IMR-90 (cell line): ENCODE data around the gene PAFAH1B2. TPM values are rescaled to one million over a fixed set of nuclear protein-coding genes. Genes with fewer than 3 reads are reported as not detected.

Source experiments
- ATAC-seq: fragments of 200-7000 bp; cut with Tn5 transposase; 2 replicates; pipeline ENCODE4 v1.9.1; 2020; ENCODE audit warnings: low read depth, mild to moderate bottlenecking, moderate library complexity
- BruUV-seq: library from RNA; stranded (reverse); fragments of 400-500 nt; replicated peaks from 2 replicates; lab custom pipeline; 2021; lab: Mats Ljungman, UMichigan
- CTCF ChIA-PET: fragments of 300-600 bp; formaldehyde crosslinking; extraction: SDS; loops from one replicate; lab custom pipeline; 2021; ENCODE audit warnings: antibody characterized with exemption; lab: Yijun Ruan, JAX
- POLR2A ChIA-PET: fragments of 300-600 bp; sonication (Branson Sonifier 250); formaldehyde crosslinking; loops from one replicate; lab custom pipeline; 2022; ENCODE audit warnings: antibody characterized with exemption; ENCODE audit not compliant: unreplicated experiment; lab: Charles Lee
- DNase-seq: peaks from one replicate; pipeline ENCODE4 v3.0.0; 2013
- H2AFZ ChIP-seq: replicated peaks from 2 replicates; pipeline ENCODE3; 2013; ENCODE audit warnings: low read length, mild to moderate bottlenecking; ENCODE audit not compliant: poor library complexity
- H2AK5ac ChIP-seq: 2 replicates; pipeline ENCODE4 v1.6.1; 2013; ENCODE audit warnings: low read depth, low read length, inconsistent platforms
- H2AK9ac ChIP-seq: replicated peaks from 2 replicates; pipeline ENCODE3; 2013; ENCODE audit warnings: mild to moderate bottlenecking, low read depth, low read length, moderate library complexity; ENCODE audit not compliant: poor library complexity
- H2BK120ac ChIP-seq: 2 replicates; pipeline ENCODE4 v1.6.1; 2013; ENCODE audit warnings: low read depth, low read length, inconsistent platforms
- H2BK15ac ChIP-seq: 3 replicates; pipeline ENCODE4 v1.6.1; 2013; ENCODE audit warnings: low read depth, low read length, inconsistent platforms
- H2BK20ac ChIP-seq: 2 replicates; pipeline ENCODE4 v1.6.1; 2013; ENCODE audit warnings: low read depth, mild to moderate bottlenecking, inconsistent platforms, low read length, moderate library complexity
- H2BK5ac ChIP-seq: 2 replicates; pipeline ENCODE4 v1.6.1; 2013; ENCODE audit warnings: mild to moderate bottlenecking, low read depth, low read length, inconsistent platforms; ENCODE audit not compliant: poor library complexity, severe bottlenecking
- H3K14ac ChIP-seq: replicated peaks from 2 replicates; pipeline ENCODE4 v1.6.1; 2013; ENCODE audit warnings: low read depth, low read length, inconsistent platforms
- H3K18ac ChIP-seq: 2 replicates; pipeline ENCODE4 v1.6.1; 2013; ENCODE audit warnings: low read depth, low read length, control low read depth
- H3K23ac ChIP-seq: 2 replicates; pipeline ENCODE4 v1.6.1; 2013; ENCODE audit warnings: low read depth, low read length, inconsistent platforms
- H3K27ac ChIP-seq: 2 replicates; pipeline ENCODE4 v1.5.1; 2013; ENCODE audit warnings: mild to moderate bottlenecking, control low read depth, low read length; ENCODE audit not compliant: insufficient read depth
- H3K27me3 ChIP-seq: 2 replicates; pipeline ENCODE4 v1.6.1; 2013; ENCODE audit warnings: low read length; ENCODE audit not compliant: control insufficient read depth, insufficient read depth
- H3K36me3 ChIP-seq: 2 replicates; pipeline ENCODE4 v1.6.1; 2013; ENCODE audit warnings: low read length, mixed read lengths; ENCODE audit not compliant: control insufficient read depth, insufficient read depth
- H3K4ac ChIP-seq: 2 replicates; pipeline ENCODE4 v1.6.1; 2013; ENCODE audit warnings: low read depth, low read length, inconsistent platforms
- H3K4me1 ChIP-seq: 2 replicates; pipeline ENCODE4 v1.6.1; 2013; ENCODE audit warnings: low read length, mixed read lengths; ENCODE audit not compliant: control insufficient read depth, insufficient read depth
- H3K4me2 ChIP-seq: 2 replicates; pipeline ENCODE4 v1.6.1; 2013; ENCODE audit warnings: low read depth, mild to moderate bottlenecking, control low read depth, low read length, moderate library complexity
- H3K4me3 ChIP-seq: 2 replicates; pipeline ENCODE4 v1.5.1; 2013; ENCODE audit warnings: low read depth, mild to moderate bottlenecking, control low read depth, low read length, moderate library complexity; ENCODE audit not compliant: insufficient read depth
- H3K56ac ChIP-seq: 2 replicates; pipeline ENCODE4 v1.6.1; 2013; ENCODE audit warnings: low read length, inconsistent platforms; ENCODE audit not compliant: insufficient read depth; ENCODE audit errors: extremely low read depth
- H3K79me1 ChIP-seq, 2 experiments: 2 replicates each; pipeline ENCODE4 v1.6.1; 2013; ENCODE audit warnings: low read length in 2 of 2, inconsistent platforms in 1 of 2, low read depth in 1 of 2
- H3K9ac ChIP-seq: 2 replicates; pipeline ENCODE4 v1.6.1; 2013; ENCODE audit warnings: low read depth, low read length, control low read depth
- H3K9me1 ChIP-seq: 2 replicates; pipeline ENCODE4 v1.6.1; 2013; ENCODE audit warnings: low read length, inconsistent platforms; ENCODE audit not compliant: insufficient read depth
- H3K9me3 ChIP-seq: 2 replicates; pipeline ENCODE4 v1.6.1; 2013; ENCODE audit warnings: low read length; ENCODE audit not compliant: control insufficient read depth, insufficient read depth
- H4K20me1 ChIP-seq: 2 replicates; pipeline ENCODE4 v1.6.1; 2013; ENCODE audit warnings: low read length, inconsistent platforms; ENCODE audit not compliant: insufficient read depth
- H4K5ac ChIP-seq: 2 replicates; pipeline ENCODE4 v1.6.1; 2013; ENCODE audit warnings: mild to moderate bottlenecking, low read depth, low read length, control low read depth
- H4K8ac ChIP-seq, 2 experiments: 2 replicates each; pipeline ENCODE4 v1.6.1; 2013; ENCODE audit warnings: low read depth in 2 of 2, low read length in 2 of 2, control low read depth in 1 of 2, inconsistent platforms in 1 of 2
- H4K91ac ChIP-seq: 2 replicates; pipeline ENCODE4 v1.6.1; 2013; ENCODE audit warnings: low read depth, low read length, inconsistent platforms; ENCODE audit not compliant: insufficient read depth
- BHLHE40 ChIP-seq: fragments of 150-350 bp; IDR thresholded peaks from 2 replicates; pipeline ENCODE4 v1.6.1; 2016; ENCODE audit warnings: mild to moderate bottlenecking, low read depth, low read length
- CEBPB ChIP-seq: IDR thresholded peaks from 2 replicates; pipeline ENCODE4 v1.6.1; 2012; ENCODE audit warnings: low read depth, low read length, improper control_type of control experiment
- CHD1 ChIP-seq: IDR thresholded peaks from 2 replicates; pipeline ENCODE4 v1.6.1; 2012; ENCODE audit warnings: low read depth, low read length, improper control_type of control experiment
- CTCF ChIP-seq: conservative IDR thresholded peaks from 2 replicates; pipeline ENCODE4 v1.5.1; 2012; ENCODE audit warnings: mild to moderate bottlenecking, low read depth, low read length, improper control_type of control experiment
- ELK1 ChIP-seq: fragments of 150-350 bp; IDR thresholded peaks from 2 replicates; pipeline ENCODE4 v1.6.1; 2016; ENCODE audit warnings: low read depth, mild to moderate bottlenecking, low read length, moderate library complexity, borderline replicate concordance
- FOS ChIP-seq: fragments of 150-350 bp; IDR thresholded peaks from 2 replicates; pipeline ENCODE4 v1.6.1; 2016; ENCODE audit warnings: low read depth, low read length
- MAFK ChIP-seq: IDR thresholded peaks from 2 replicates; pipeline ENCODE4 v1.6.1; 2012; ENCODE audit warnings: low read depth, low read length, improper control_type of control experiment
- MAZ ChIP-seq: IDR thresholded peaks from 2 replicates; pipeline ENCODE4 v1.6.1; 2012; ENCODE audit warnings: low read depth, mild to moderate bottlenecking, low read length, improper control_type of control experiment, moderate library complexity, borderline replicate concordance
- MXI1 ChIP-seq: IDR thresholded peaks from 2 replicates; pipeline ENCODE4 v1.6.1; 2012; ENCODE audit warnings: low read depth, mild to moderate bottlenecking, low read length, moderate library complexity, borderline replicate concordance
- NFE2L2 ChIP-seq: fragments of 150-350 bp; IDR thresholded peaks from 2 replicates; pipeline ENCODE4 v1.6.1; 2016; ENCODE audit warnings: low read depth, mild to moderate bottlenecking, low read length
- POLR2A ChIP-seq: IDR thresholded peaks from 2 replicates; pipeline ENCODE4 v1.6.1; 2012; ENCODE audit warnings: mild to moderate bottlenecking, low read depth, low read length
- RAD21 ChIP-seq: IDR thresholded peaks from 2 replicates; pipeline ENCODE4 v1.6.1; 2012; ENCODE audit warnings: low read length, improper control_type of control experiment
- RCOR1 ChIP-seq: IDR thresholded peaks from 2 replicates; pipeline ENCODE4 v1.6.1; 2012; ENCODE audit warnings: mild to moderate bottlenecking, low read length, improper control_type of control experiment; ENCODE audit not compliant: insufficient replicate concordance
- RFX5 ChIP-seq: IDR thresholded peaks from 2 replicates; pipeline ENCODE4 v1.8.0; 2012; ENCODE audit warnings: low read depth, mild to moderate bottlenecking, low read length, moderate library complexity
- SMC3 ChIP-seq: fragments of 150-350 bp; IDR thresholded peaks from 2 replicates; pipeline ENCODE4 v1.6.1; 2016; ENCODE audit warnings: low read depth, mild to moderate bottlenecking, antibody characterized with exemption, low read length, moderate library complexity
- USF2 ChIP-seq: fragments of 150-350 bp; IDR thresholded peaks from 2 replicates; pipeline ENCODE4 v1.6.1; 2017; ENCODE audit warnings: mild to moderate bottlenecking, antibody characterized with exemption, low read length, low read depth
- WGBS, 2 experiments: methylation state at CpG; one replicate each; pipeline versions ENCODE4 v1.1.5 to v1.1.7; 2013; ENCODE audit warnings: missing lambda C conversion rate in 2 of 2; ENCODE audit not compliant: insufficient read length in 1 of 2; ENCODE audit errors: extremely low coverage in 2 of 2; 5-methylcytosine and 5-hydroxymethylcytosine counted together
- dilution Hi-C: fragments of 300-500 bp; cut with HindIII; formaldehyde crosslinking; loops from one replicate; pipeline ENCODE4 v1.14.3; 2018; ENCODE audit warnings: low sequenced_read_pairs; ENCODE audit not compliant: unreplicated experiment
- in situ Hi-C: fragments of 300-500 bp; cut with MboI; formaldehyde crosslinking; loops from 3 replicates; pipeline ENCODE4 v1.14.3; 2019; ENCODE audit warnings: low sequenced_read_pairs, inconsistent platforms, mixed read lengths
- intact Hi-C: fragments of 100-400 bp; cut with micrococcal nuclease; formaldehyde crosslinking; loops from 2 replicates; pipeline ENCODE4 v1.10.0; 2022
- polyA plus RNA-seq, 3 experiments: library from polyadenylated mRNA; depleted of rRNA; stranded (reverse); fragments of >200 nt; gene quantifications; 2 replicates each; pipeline ENCODE4 v1.2.3, GENCODE V29; 2012; ENCODE audit warnings: low replicate concordance in 1 of 3
- total RNA-seq: library from RNA; depleted of rRNA; stranded (reverse); fragments of >200 nt; gene quantifications from 2 replicates; pipeline ENCODE4 v1.2.3, GENCODE V29; 2012

Gene PAFAH1B2
- total and polyA plus RNA-seq, 2 of the 4 experiments (the other 2 are of a cell fraction) = 29.8 to 280 TPM

GRCh38 chr11:117110294-117110950 lies 33.7 kb upstream of the PAFAH1B2 start:
- no peak overlapping the region for H3K9ac ChIP-seq
- H2AK5ac ChIP-seq = no peak overlapping the region
- BruUV-seq = no TSS peak
- H3K79me1 ChIP-seq = no peaks in the 10 kb centered on the region
- H3K14ac ChIP-seq = no peak overlapping the region
- H3K4me3 ChIP-seq = no peak overlapping the region
- no peak for ATAC-seq
- no peak overlapping the region for H4K8ac ChIP-seq
- no peaks in the 10 kb centered on the region for H4K20me1 ChIP-seq
- H3K18ac ChIP-seq = no peak overlapping the region
- no peak overlapping the region for H3K27ac ChIP-seq
- no peak overlapping the region for H2AFZ ChIP-seq
- H2BK15ac ChIP-seq = no peak overlapping the region
- no peak overlapping the region for H3K4ac ChIP-seq
- DNase-seq = no peak
- TF ChIP-seq CEBPB = no peak
- TF ChIP-seq POLR2A = no peak
- TF ChIP-seq CHD1 = no peak
- TF ChIP-seq MAZ = no peak
- TF ChIP-seq USF2 = no peak
- no peak for TF ChIP-seq SMC3
- TF ChIP-seq FOS = no peak
- no peak for TF ChIP-seq NFE2L2
- no peak for TF ChIP-seq ELK1
- TF ChIP-seq RAD21 = no peak
- TF ChIP-seq RFX5 = no peak
- TF ChIP-seq CTCF = no peak
- no peak for TF ChIP-seq RCOR1
- TF ChIP-seq MXI1 = no peak
- TF ChIP-seq MAFK = no peak
- TF ChIP-seq BHLHE40 = no peak
- H3K9me3 ChIP-seq = no peaks in the 10 kb centered on the region
- POLR2A ChIA-PET = no interaction called here
- H3K36me3 ChIP-seq = no peaks in the 10 kb centered on the region
- no peaks in the 10 kb centered on the region for H3K9me1 ChIP-seq
- H2BK20ac ChIP-seq = no peak overlapping the region
- H2BK120ac ChIP-seq = no peak overlapping the region
- H3K27me3 ChIP-seq = no peaks in the 10 kb centered on the region
- H3K4me2 ChIP-seq = no peak overlapping the region
- no peak overlapping the region for H2AK9ac ChIP-seq
- H3K4me1 ChIP-seq = peaks cover 1% of the 10 kb centered on the region; the same call in 1 of the 2 replicates
- no peak overlapping the region for H3K56ac ChIP-seq
- intact Hi-C loops (no loop called here), in situ Hi-C loops (no loop called here), dilution Hi-C loops (no loop called here)
- H4K5ac ChIP-seq = no peak overlapping the region
- WGBS, 2 experiments = 94% methylated on average over 17 of the region's 39 CpGs; no CpG with 5 or more reads in 1 of the 2 experiments
- no peak overlapping the region for H4K91ac ChIP-seq
- H3K23ac ChIP-seq = no peak overlapping the region
- H2BK5ac ChIP-seq = no peak overlapping the region
- CTCF ChIA-PET = no interaction called here
